DND-41 (cell line): ENCODE results near the gene SMIM14.

Experiments used
- CTCF ChIP-seq: IDR thresholded peaks from 2 replicates; pipeline ENCODE4 v1.5.1; 2012; ENCODE audit warnings: borderline replicate concordance, low read length, moderate library complexity, mild to moderate bottlenecking; ENCODE audit not compliant: poor library complexity, severe bottlenecking; ENCODE audit errors: extremely low read depth
- EZH2 ChIP-seq: IDR thresholded peaks from 3 replicates; pipeline ENCODE4 v1.6.1; 2012; ENCODE audit warnings: borderline replicate concordance, low read depth, mild to moderate bottlenecking, moderate library complexity, low read length, inconsistent platforms; ENCODE audit not compliant: severe bottlenecking

DNA sequence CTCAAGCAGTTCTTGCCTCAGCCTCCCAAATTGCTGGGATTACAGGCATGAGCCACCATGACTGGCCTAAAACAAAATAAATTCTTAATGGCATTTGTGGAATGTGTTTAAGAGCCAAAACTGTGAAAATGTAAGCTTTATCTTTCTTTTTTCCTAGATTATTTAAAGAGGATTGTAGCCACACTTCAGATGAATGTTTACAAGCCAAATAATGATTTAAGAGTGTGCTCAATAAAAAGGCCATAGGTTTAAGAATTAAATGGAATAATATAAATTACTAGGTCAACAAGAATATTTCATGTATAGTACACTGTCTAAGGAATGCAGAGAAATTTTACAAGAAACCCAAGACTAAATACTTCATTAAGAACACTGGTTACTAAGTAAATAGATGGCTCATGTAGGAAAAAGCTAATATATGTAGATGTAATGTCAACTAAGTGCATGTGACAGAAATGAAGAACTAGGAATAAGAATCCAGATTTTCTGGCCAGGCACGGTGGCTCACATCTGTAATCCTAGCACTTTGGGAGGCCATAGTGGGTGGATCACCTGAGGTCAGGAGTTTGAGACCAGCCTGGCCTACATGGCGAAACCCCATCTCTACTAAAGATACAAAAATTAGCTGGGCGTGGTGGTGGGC is 90.1 kb downstream of the SMIM14 start:
- TF ChIP-seq CTCF (no peak), EZH2 (no peak)
